Endothelial cell of umbilical vein (primary cell): ENCODE results near the gene SPSB2. TPM values are rescaled to one million over a fixed set of nuclear protein-coding genes. Genes with fewer than 3 reads are reported as not detected.

Experiments used
- BruUV-seq: library from RNA; stranded (reverse); fragments of 400-500 nt; replicated peaks from 2 replicates; lab custom pipeline; 2021; lab: Mats Ljungman, UMichigan
- CTCF ChIA-PET: fragments of 300-600, 350-600 bp; sonication (Branson Sonifier 250); formaldehyde crosslinking; loops from one replicate; lab custom pipeline; 2021; ENCODE audit warnings: antibody characterized with exemption, inconsistent platforms; lab: Charles Lee
- POLR2A ChIA-PET: fragments of 300-600, 350-600 bp; sonication (Branson Sonifier 250); formaldehyde crosslinking; loops from one replicate; lab custom pipeline; 2021; ENCODE audit warnings: antibody characterized with exemption, inconsistent platforms; lab: Charles Lee
- DNase-seq: peaks from one replicate; pipeline ENCODE4 v3.0.0-alpha.2; 2011; ENCODE audit warnings: low read depth, low spot score
- FAIRE-seq: peaks from 2 replicates; lab custom pipeline; 2011; peaks lifted over from hg19 to GRCh38; lab: Jason Lieb, UNC
- H2AFZ ChIP-seq: 2 replicates; pipeline ENCODE4 v1.6.0; 2012; ENCODE audit warnings: low read depth, low read length, control low read depth, inconsistent platforms
- H3K27ac ChIP-seq: 2 replicates; pipeline ENCODE4 v1.5.1; 2011; ENCODE audit warnings: low read depth, mild to moderate bottlenecking, control low read depth, low read length, moderate library complexity; ENCODE audit not compliant: insufficient read depth
- H3K27me3 ChIP-seq, 2 experiments: 2 replicates each; pipeline versions ENCODE4 v1.6.0 to v1.6.1; 2011; ENCODE audit warnings: low read length in 2 of 2, mixed read lengths in 1 of 2; ENCODE audit not compliant: control insufficient read depth in 2 of 2, insufficient read depth in 2 of 2
- H3K36me3 ChIP-seq, 2 experiments: 2 replicates in 1 of 2; 3 replicates in 1 of 2; pipeline ENCODE4 v1.5.1; 2011; ENCODE audit warnings: low read length in 2 of 2, mild to moderate bottlenecking in 1 of 2, moderate library complexity in 1 of 2; ENCODE audit not compliant: control insufficient read depth in 2 of 2, insufficient read depth in 2 of 2; ENCODE audit errors: extremely low read depth in 1 of 2
- H3K4me1 ChIP-seq: 3 replicates; pipeline ENCODE4 v1.5.1; 2011; ENCODE audit warnings: mild to moderate bottlenecking, low read length; ENCODE audit not compliant: control insufficient read depth, insufficient read depth; ENCODE audit errors: extremely low read depth
- H3K4me2 ChIP-seq: 2 replicates; pipeline ENCODE4 v1.6.1; 2011; ENCODE audit warnings: low read length, control low read depth, mixed read lengths; ENCODE audit not compliant: insufficient read depth
- H3K4me3 ChIP-seq, 3 experiments: fragments of 200-600 bp in 1 of 3; sonication (generic), shearing (Covaris generic) in 1 of 3; replicated peaks in 1 of 3; 2 replicates each; pipeline ENCODE4 v1.5.1; 2011 to 2016; ENCODE audit warnings: control low read depth in 3 of 3, low read length in 3 of 3, mild to moderate bottlenecking in 2 of 3, inconsistent platforms in 1 of 3, low read depth in 1 of 3, moderate library complexity in 1 of 3; ENCODE audit not compliant: insufficient read depth in 1 of 3
- H3K79me2 ChIP-seq: 2 replicates; pipeline ENCODE4 v1.6.0; 2012; ENCODE audit warnings: low read length, inconsistent platforms; ENCODE audit not compliant: control insufficient read depth, insufficient read depth
- H3K9ac ChIP-seq: replicated peaks from 2 replicates; pipeline ENCODE3; 2011; ENCODE audit warnings: low read length, control low read depth; ENCODE audit not compliant: insufficient read depth; ENCODE audit errors: extremely low read depth
- H3K9me1 ChIP-seq: replicated peaks from 3 replicates; pipeline ENCODE4 v1.6.0; 2011; ENCODE audit warnings: mild to moderate bottlenecking, low read length; ENCODE audit not compliant: control insufficient read depth, insufficient read depth; ENCODE audit errors: extremely low read depth
- H3K9me3 ChIP-seq: replicated peaks from 2 replicates; pipeline ENCODE4 v1.5.1; 2012; ENCODE audit warnings: low read length, inconsistent platforms; ENCODE audit not compliant: control insufficient read depth, insufficient read depth
- H4K20me1 ChIP-seq: replicated peaks from 2 replicates; pipeline ENCODE3; 2011; ENCODE audit warnings: mild to moderate bottlenecking, low read length; ENCODE audit not compliant: control insufficient read depth, insufficient read depth; ENCODE audit errors: extremely low read depth
- EZH2 ChIP-seq: IDR thresholded peaks from 2 replicates; pipeline ENCODE4 v1.6.1; 2012; ENCODE audit warnings: borderline replicate concordance, low read depth, mild to moderate bottlenecking, moderate library complexity, low read length, inconsistent platforms; ENCODE audit not compliant: severe bottlenecking
- FOS ChIP-seq: IDR thresholded peaks from 2 replicates; pipeline ENCODE4 v1.6.1; 2011; ENCODE audit warnings: mild to moderate bottlenecking, low read length, moderate library complexity, borderline replicate concordance; ENCODE audit not compliant: insufficient read depth
- GATA2 ChIP-seq: IDR thresholded peaks from 2 replicates; pipeline ENCODE4 v1.7.0; 2011; ENCODE audit warnings: low read depth, mild to moderate bottlenecking, moderate library complexity, mixed read lengths, low read length; ENCODE audit not compliant: insufficient read length, insufficient read depth
- JUN ChIP-seq: IDR thresholded peaks from 2 replicates; pipeline ENCODE4 v1.6.1; 2011; ENCODE audit warnings: borderline replicate concordance, low read depth; ENCODE audit not compliant: insufficient read length, insufficient read depth
- MYC ChIP-seq: IDR thresholded peaks from one replicate; pipeline ENCODE4 v1.6.1; 2011; ENCODE audit warnings: mild to moderate bottlenecking, low read depth, low read length
- POLR2A ChIP-seq: IDR thresholded peaks from 2 replicates; pipeline ENCODE4 v1.6.1; 2012; ENCODE audit warnings: low read depth, mild to moderate bottlenecking, control low read depth, low read length
- POLR2AphosphoS5 ChIP-seq: IDR thresholded peaks from 2 replicates; pipeline ENCODE4 v1.6.1; 2012; ENCODE audit warnings: low read depth, mild to moderate bottlenecking, control low read depth, low read length, moderate library complexity; ENCODE audit not compliant: insufficient read depth
- dilution Hi-C: fragments of 300-500 bp; cut with MboI; formaldehyde crosslinking; loops from one replicate; pipeline ENCODE4 v1.15.0; 2019; ENCODE audit warnings: low sequenced_read_pairs; ENCODE audit not compliant: extremely low pct_ligation_motif_present
- intact Hi-C: fragments of 100-400 bp; cut with micrococcal nuclease; formaldehyde crosslinking; loops from one replicate; pipeline ENCODE4 v1.10.0; 2022
- polyA plus RNA-seq, 4 experiments: library from polyadenylated mRNA; depleted of rRNA in 3 of 4; stranded (reverse) in 3 of 4; unstranded in 1 of 4; fragments of >200 nt; gene quantifications; 2 replicates each; pipeline versions ENCODE4 v1.2.1 to v1.2.3, GENCODE V29; 2011 to 2012; ENCODE audit warnings: missing spikeins in 1 of 4
- total RNA-seq: library from RNA; stranded (reverse); gene quantifications from 2 replicates; pipeline ENCODE4 v1.2.3, GENCODE V29; 2021
- TF ChIP-seq, protein P1 (sequence below), 2 donors: IDR thresholded peaks; 1 replicate in 1 of 2; 2 replicates in 1 of 2; pipeline ENCODE4 v1.5.1; 2011; ENCODE audit warnings: low read length in 2 of 2, mild to moderate bottlenecking in 2 of 2, moderate library complexity in 2 of 2, control low read depth in 1 of 2, inconsistent platforms in 1 of 2, low read depth in 1 of 2; ENCODE audit not compliant: insufficient read depth in 1 of 2; ENCODE audit errors: extremely low read depth in 1 of 2
- TF ChIP-seq, protein P2 (sequence below): IDR thresholded peaks from 2 replicates; pipeline ENCODE4 v1.6.1; 2011; ENCODE audit not compliant: insufficient read depth, insufficient read length

SPSB2 gene
- total and polyA plus RNA-seq, 2 donors (not counting 3 experiments of a cell fraction or from before 2014, with no cell fraction given), result 3.8 to 6.9 TPM

DNA sequence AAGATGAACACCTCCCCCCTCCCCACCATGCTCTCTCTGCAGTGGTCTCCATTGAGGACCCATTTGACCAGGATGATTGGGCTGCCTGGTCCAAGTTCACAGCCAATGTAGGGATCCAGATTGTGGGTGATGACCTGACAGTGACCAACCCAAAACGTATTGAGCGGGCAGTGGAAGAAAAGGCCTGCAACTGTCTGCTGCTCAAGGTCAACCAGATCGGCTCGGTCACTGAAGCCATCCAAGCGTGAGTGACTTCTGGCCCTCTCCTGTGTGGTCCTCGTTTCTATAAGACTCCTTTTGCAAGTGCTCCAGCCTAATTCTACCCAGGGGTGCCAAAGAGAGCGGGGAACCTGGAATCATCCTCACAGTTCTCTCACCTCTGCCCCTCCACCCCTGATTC is 48.4 kb upstream of the SPSB2 start:
- dilution Hi-C loops, result no loop called here
- peaks cover 23% of the 10 kb centered on the region for H3K4me1 ChIP-seq
- POLR2A ChIA-PET, result no interaction called here

DNA sequence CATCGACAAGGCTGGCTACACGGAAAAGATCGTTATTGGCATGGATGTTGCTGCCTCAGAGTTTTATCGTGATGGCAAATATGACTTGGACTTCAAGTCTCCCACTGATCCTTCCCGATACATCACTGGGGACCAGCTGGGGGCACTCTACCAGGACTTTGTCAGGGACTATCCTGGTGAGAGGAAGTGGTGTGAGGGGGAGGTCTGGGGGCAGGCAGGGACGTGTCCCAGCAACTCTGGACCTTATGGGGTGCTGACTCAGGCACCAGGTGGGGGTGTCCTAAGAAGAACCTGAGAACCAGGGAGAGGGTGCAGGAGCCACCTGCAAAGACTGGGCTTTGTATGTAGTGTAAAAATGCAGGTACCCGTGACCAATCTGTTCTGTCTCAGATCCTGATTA is 46.5 kb upstream of the SPSB2 start:
- CTCF ChIA-PET, result interaction anchor here (1.5 kb wide), 1 partner anchor 47 kb away, joined by 6 read pairs; the partner anchor contains the start of gene SPSB2
- Histone ChIP-seq H3K36me3 (no peaks in the 10 kb centered on the region), H3K4me3 (no peak overlapping the region), H3K27me3 (no peaks in the 10 kb centered on the region), H3K27ac (no peak overlapping the region), H3K4me2 (no peak overlapping the region), H3K79me2 (no peaks in the 10 kb centered on the region), H3K4me1 (peaks cover 10% of the 10 kb centered on the region), H3K9ac (no peak overlapping the region), H3K9me3 (no peaks in the 10 kb centered on the region), H4K20me1 (no peaks in the 10 kb centered on the region), H2AFZ (no peak overlapping the region), H3K9me1 (no peaks in the 10 kb centered on the region)
- POLR2A ChIA-PET, result interaction anchor here (0.5 kb wide), 1 partner anchor 12 kb away, joined by 4 read pairs; no protein-coding TSS in a partner anchor
- no TSS peak for BruUV-seq
- peak; percentile 38 for FAIRE-seq
- intact Hi-C loops, result no loop called here
- dilution Hi-C loops, result no loop called here
- TF ChIP-seq POLR2A (no peak), FOS (no peak), POLR2AphosphoS5 (no peak), EZH2 (no peak), GATA2 (no peak), MYC (no peak), JUN (no peak)
- TF ChIP-seq, protein P1, sequence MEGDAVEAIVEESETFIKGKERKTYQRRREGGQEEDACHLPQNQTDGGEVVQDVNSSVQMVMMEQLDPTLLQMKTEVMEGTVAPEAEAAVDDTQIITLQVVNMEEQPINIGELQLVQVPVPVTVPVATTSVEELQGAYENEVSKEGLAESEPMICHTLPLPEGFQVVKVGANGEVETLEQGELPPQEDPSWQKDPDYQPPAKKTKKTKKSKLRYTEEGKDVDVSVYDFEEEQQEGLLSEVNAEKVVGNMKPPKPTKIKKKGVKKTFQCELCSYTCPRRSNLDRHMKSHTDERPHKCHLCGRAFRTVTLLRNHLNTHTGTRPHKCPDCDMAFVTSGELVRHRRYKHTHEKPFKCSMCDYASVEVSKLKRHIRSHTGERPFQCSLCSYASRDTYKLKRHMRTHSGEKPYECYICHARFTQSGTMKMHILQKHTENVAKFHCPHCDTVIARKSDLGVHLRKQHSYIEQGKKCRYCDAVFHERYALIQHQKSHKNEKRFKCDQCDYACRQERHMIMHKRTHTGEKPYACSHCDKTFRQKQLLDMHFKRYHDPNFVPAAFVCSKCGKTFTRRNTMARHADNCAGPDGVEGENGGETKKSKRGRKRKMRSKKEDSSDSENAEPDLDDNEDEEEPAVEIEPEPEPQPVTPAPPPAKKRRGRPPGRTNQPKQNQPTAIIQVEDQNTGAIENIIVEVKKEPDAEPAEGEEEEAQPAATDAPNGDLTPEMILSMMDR (IDR thresholded peaks at IDR 0.05; ENCODE audit: extremely low read depth in 1 of 2, insufficient read depth in 1 of 2, low read depth in 1 of 2, low read length in 2 of 2), result no peak
- TF ChIP-seq, protein P2, sequence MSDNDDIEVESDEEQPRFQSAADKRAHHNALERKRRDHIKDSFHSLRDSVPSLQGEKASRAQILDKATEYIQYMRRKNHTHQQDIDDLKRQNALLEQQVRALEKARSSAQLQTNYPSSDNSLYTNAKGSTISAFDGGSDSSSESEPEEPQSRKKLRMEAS, result no peak
- DNase-seq, result no peak

More for the DNA sequence above, 48.4 kb upstream of the SPSB2 start:
- H2AFZ ChIP-seq, result no peak overlapping the region
- no peak overlapping the region for H3K9ac ChIP-seq
- H3K79me2 ChIP-seq, result peaks cover under 1% of the 10 kb centered on the region
- no peak for TF ChIP-seq EZH2
- TF ChIP-seq FOS, result no peak
- no peak for TF ChIP-seq MYC
- H3K4me3 ChIP-seq, result no peak overlapping the region
- H3K27ac ChIP-seq, result no peak overlapping the region
- H3K9me3 ChIP-seq, result no peaks in the 10 kb centered on the region
- no peaks in the 10 kb centered on the region for H3K27me3 ChIP-seq
- H3K36me3 ChIP-seq, result no peaks in the 10 kb centered on the region
- H4K20me1 ChIP-seq, result no peaks in the 10 kb centered on the region
- CTCF ChIA-PET, result interaction anchor here (1.0 to 1.8 kb wide), 2 partner anchors 43 to 52 kb away, joined by 3 to 6 read pairs; no protein-coding TSS in a partner anchor
- no peaks in the 10 kb centered on the region for H3K9me1 ChIP-seq
- BruUV-seq, result no TSS peak
- intact Hi-C loops, result no loop called here
- no peak for FAIRE-seq
- no peak for DNase-seq
- H3K4me2 ChIP-seq, result no peak overlapping the region
